HG03045 (cell line): ENCODE results near the gene CDCA5.

Source experiments
- ATAC-seq: cut with Tn5 transposase; IDR thresholded peaks from one replicate; pipeline ENCODE4 v1.9.1; 2021; ENCODE audit warnings: mild to moderate bottlenecking, moderate library complexity; ENCODE audit not compliant: unreplicated experiment

Gene CDCA5

DNA sequence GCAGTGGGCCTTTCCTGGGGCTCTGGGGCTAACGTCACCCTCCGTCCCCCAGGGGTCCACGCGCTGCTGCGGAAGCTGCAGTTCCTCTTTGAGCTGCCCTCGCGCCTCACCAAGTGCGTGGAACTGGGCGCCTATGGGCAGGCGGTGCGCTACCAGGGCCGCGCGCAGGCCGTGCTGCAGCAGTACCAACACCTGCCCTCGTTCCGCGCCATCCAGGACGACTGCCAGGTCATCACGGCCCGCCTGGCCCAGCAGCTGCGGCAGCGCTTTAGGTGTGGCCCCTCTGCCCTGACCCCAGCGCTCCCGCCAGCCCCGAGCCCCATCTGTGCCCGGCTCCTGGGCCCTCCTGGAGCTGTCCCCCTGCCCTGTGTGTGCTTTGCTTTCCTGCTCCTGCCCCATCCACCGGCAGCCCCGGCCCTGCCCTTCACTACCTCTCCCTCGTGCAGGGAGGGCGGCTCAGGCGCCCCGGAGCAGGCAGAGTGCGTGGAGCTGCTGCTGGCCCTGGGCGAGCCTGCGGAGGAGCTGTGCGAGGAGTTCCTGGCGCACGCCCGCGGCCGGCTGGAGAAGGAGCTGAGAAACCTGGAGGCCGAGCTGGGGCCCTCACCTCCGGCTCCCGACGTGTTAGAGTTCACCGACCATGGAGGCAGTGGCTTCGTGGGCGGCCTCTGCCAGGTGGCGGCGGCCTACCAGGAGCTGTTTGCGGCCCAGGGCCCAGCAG is 24.1 kb upstream of the CDCA5 start:
- ATAC-seq = no peak

- ATAC-seq = no peak
Observed at GRCh38 chr11:65107078-65107477, 23.2 kb upstream of the CDCA5 start.

DNA sequence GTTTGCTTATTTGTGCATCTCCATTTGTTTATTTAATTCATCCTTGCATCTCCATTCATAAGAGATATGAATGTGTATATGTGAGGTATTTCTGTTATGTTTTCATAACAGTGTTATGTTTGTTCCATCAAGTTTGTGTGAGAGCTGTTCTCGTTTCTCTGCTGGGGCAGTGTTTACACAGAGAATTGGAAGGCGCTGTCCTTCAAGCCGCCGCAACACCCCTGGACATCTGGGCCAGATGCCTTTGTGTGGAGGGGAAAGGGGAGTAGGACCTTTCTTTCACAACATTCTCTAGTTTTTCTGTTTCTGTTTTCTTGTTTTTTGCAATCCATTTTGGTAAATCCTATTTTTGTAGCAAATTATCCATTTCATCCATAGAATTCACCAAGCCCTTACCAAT is 20.8 kb upstream of the CDCA5 start:
- ATAC-seq = no peak

GRCh38 chr11:65103476-65103875 is 19.6 kb upstream of the CDCA5 start:
- no peak for ATAC-seq

- ATAC-seq = no peak
Observed at GRCh38 chr11:65102142-65103095, 18.6 kb upstream of the CDCA5 start.

- no peak for ATAC-seq
Observed at GRCh38 chr11:65100674-65101350, 17.0 kb upstream of the CDCA5 start.

- no peak for ATAC-seq
Observed at GRCh38 chr11:65096926-65097325, 13.1 kb upstream of the CDCA5 start.

DNA sequence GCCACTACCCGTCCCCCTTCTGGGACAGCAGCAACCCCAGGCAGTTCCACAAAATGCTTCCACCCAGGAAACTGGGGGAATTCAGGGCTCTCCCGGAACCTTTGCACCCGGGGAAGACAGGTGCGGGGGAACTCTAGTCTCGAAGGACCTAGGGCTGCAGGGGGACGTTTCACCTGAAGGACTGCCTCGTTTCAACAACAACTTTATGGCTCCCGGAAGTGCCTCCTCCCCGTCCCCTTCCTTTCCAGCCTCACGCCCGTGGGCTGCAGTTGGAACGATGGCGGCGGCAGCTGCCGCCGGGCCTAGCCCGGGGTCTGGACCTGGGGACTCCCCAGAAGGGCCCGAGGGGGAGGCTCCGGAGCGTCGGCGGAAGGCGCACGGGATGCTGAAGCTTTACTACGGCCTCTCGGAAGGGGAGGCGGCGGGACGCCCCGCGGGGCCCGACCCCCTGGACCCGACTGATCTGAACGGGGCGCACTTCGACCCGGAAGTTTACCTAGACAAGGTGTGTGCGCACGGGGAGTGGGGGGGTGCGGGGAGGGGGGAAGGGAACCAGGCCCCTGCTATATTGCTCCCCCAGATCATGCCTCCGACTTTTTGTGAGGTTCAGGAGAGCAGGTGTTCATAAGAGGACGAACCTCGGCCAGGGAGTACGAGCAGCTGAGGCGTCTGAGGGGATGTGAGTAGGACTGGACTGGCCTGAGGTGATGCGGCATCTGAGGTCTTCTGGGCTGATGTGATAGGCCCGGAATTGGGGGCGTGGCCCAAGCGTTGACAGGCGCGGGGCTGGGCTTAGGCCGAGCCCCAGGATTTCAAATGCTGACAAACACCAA is 12.3 kb upstream of the CDCA5 start, which contains the start of gene VPS51:
TSS of gene VPS51 (plus strand) at position 241 of the 833 bp plus-strand sequence. CDS start at position 278, 37 bp downstream.
- ATAC-seq = peak; percentile 73

GRCh38 chr11:65095427-65095826 is 11.6 kb upstream of the CDCA5 start:
- ATAC-seq = no peak

DNA sequence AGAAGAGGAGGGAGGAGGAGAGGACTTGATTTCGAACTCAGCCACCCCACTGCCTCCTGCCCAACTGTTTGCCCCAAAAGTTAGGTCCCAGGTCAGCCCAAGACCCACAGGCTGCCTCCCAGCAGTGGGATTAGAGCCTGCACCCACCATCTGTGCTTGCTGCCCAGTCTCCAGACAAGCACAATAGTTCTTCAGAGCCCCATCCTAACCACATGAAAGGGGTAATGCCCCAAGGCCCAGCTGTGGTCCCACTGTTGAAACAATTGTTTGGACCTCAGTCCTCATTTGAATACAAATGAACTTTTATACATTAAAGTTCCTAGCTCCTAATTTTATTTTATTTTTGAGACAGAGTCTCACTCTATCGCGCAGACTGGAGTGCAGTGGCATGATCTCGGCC is 6.8 kb upstream of the CDCA5 start:
- no peak for ATAC-seq

- no peak for ATAC-seq
Observed at GRCh38 chr11:65089621-65090020, 5.8 kb upstream of the CDCA5 start.

- no peak for ATAC-seq
Observed at GRCh38 chr11:65087827-65088226, 4.0 kb upstream of the CDCA5 start.

- ATAC-seq = no peak
Observed at GRCh38 chr11:65087216-65087615, 3.4 kb upstream of the CDCA5 start.

DNA sequence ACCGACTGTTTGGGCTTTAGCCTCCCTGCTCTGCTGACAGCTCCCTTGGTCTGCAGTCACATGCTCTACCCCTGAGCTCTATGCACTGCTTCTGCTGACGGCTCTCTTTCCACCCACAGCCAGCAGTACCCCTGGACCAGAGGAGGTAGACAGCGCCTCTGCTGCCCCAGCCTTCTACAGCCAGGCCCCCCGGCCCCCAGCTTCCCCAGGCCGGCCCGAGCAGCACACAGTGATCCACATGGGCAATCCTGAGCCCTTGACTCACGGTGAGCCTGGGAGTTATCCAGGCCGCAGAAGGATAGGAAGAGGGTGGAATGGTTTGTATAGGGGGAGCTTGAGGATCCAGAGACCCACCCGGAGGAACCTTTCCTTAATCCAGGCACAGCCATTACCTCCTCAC is 3.0 kb upstream of the CDCA5 start:
- no peak for ATAC-seq

DNA sequence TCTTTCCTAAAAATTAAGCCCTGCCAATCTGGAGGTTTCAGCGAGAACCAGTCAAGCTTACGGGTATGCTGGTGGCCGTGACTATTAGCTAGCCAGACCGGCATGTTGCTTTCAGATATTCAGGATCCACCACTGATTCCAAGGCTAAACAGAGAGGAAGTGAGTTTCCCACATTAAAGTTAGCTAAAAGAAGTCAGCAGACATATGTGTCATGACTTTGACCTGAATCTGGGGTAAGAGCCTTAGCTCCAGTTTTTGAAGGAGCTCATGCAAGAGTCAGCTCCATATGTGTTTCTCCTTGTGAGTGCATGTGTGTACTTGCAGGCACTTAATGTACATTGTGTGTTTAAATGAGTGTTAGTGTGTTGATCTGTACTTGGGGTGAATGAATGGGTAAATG is 1.6 kb upstream of the CDCA5 start:
- no peak for ATAC-seq

GRCh38 chr11:65084598-65085375 is 947 bp upstream of the CDCA5 start:
- ATAC-seq = no peak

GRCh38 chr11:65083134-65083833 is 556 bp downstream of the CDCA5 start:
- peak; percentile 18 for ATAC-seq

GRCh38 chr11:65078786-65079342 is 5.0 kb downstream of the CDCA5 start:
- no peak for ATAC-seq

GRCh38 chr11:65078151-65078550 is 5.7 kb downstream of the CDCA5 start:
- ATAC-seq = no peak
